HS-5 (cell line): ENCODE measurements around the gene FOXF2.
A peak's percentile ranks its signal among the peaks of the same experiment; 100 is the strongest.

Source experiments
- DNase-seq: peaks from one replicate; pipeline ENCODE4 v3.0.0-alpha.2; 2012; ENCODE audit warnings: low read depth

FOXF2 gene

DNA sequence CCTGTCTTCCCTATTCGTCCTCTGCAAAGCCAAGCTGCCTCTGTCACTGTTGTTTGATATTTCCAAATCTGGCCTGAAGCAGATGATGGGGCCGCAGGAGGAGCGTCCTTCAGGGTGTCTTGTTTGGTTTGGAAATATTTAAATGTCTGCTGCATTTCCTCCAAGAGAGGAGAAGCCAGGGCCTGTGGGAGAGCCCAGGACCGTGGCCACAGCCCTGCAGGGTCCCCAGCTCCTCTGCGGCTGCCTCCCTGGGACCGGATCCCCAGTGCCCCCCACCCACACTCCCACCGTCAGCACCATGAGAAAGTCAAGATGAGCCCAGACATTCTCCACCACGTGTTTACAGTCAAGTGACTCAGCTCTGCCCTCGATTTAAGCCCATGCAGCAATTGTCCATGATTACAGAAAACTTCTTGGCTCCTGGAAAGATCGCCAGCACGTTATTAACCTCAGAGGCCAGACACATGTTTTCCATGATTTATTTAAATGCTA is 18.2 kb downstream of the FOXF2 start:
- no peak for DNase-seq

GRCh38 chr6:1409774-1410465 is 20.5 kb downstream of the FOXF2 start:
- DNase-seq: no peak

- DNase-seq: no peak
These were observed 23.5 kb downstream of the FOXF2 start for GRCh38 chr6:1412901-1413300.

GRCh38 chr6:1415416-1416063 is 26.2 kb downstream of the FOXF2 start:
- DNase-seq: no peak

DNA sequence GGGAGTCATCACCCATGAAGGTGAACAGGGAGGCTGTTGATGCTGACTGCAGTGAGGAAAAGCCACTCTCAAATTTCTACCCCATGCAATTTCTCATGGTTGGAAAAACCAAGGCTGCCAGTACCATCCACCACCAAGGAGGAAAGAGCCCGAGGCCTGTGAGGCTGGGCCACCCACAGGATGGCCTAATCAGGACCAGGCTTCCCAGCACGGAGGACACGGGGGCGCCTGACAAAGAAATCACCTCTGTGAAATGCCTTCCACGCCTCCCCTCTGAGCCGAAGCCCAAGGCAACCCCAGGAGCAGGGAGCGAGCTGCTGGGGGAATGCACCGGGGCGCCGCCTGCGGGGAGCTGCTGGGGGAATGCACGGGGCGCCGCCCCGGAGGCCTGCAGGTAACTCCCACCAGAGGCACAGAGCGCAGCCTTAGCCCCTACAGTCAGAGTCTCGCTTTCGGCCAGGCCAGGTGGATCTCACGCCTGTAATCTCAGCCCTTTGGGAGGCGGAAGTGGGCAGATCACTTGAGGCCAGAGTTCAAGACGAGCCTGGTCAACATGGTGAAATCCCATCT is 26.9 kb downstream of the FOXF2 start:
- no peak for DNase-seq

GRCh38 chr6:1416820-1417219 is 27.4 kb downstream of the FOXF2 start:
- DNase-seq: no peak

- DNase-seq: no peak
These were observed 28.3 kb downstream of the FOXF2 start for GRCh38 chr6:1417718-1418117.

DNA sequence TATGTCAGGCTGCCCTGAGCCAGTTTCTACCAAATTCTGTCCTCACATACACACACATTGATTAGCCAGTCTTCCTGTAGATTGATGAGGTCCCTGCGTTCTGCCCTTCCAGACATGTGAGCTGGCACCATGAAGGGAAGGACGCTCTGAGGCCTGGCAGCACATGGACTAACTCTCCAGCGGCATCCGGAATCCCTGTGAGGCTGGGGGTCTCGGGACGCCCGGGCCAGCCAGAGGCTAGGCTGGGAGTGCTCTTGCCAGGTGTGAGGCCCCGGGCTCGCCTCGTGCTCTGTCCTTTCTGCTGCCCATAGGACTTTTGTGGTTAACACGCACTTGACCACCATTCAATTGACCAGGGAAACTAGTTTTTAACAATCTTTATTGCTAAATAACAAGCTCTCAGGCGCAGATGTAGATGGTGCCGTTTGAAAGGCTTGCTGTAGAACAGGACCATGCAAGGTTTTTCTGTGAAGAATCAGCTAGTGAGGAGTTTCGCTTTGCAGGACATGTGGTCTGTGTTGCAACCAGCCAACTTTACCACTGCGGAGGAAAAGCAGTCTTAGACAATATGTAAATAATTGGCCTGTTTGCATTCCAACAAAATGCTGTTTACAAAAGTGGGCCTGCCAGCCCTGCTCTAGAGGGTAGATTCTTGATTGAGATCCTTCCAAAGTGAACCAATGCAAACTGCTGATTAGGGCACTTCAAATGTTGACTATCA is 29.3 kb downstream of the FOXF2 start:
- no peak for DNase-seq

- DNase-seq: no peak
These were observed 31.0 kb downstream of the FOXF2 start for GRCh38 chr6:1420382-1420781.

DNA sequence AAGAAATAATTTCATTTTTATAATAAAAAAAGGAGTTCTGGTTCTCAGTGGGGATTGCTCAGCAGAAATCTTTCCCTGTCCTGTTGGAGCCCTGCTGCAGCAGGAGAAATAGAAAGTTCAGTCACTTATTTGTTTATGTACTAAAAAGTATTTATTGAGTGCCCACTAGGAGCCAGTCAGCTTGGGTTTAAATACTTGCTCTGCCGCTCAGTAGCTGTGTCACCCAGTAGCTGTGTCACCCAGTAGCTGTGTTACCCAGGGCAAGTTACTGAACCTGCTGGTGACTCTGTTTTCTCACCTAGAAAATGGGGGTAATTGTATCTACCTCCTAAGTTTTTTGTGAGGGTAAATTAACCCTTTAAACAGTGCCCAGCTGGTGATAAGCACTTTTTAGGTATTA is 32.9 kb downstream of the FOXF2 start:
- DNase-seq: no peak

GRCh38 chr6:1423578-1423977 is 34.2 kb downstream of the FOXF2 start:
- no peak for DNase-seq

DNA sequence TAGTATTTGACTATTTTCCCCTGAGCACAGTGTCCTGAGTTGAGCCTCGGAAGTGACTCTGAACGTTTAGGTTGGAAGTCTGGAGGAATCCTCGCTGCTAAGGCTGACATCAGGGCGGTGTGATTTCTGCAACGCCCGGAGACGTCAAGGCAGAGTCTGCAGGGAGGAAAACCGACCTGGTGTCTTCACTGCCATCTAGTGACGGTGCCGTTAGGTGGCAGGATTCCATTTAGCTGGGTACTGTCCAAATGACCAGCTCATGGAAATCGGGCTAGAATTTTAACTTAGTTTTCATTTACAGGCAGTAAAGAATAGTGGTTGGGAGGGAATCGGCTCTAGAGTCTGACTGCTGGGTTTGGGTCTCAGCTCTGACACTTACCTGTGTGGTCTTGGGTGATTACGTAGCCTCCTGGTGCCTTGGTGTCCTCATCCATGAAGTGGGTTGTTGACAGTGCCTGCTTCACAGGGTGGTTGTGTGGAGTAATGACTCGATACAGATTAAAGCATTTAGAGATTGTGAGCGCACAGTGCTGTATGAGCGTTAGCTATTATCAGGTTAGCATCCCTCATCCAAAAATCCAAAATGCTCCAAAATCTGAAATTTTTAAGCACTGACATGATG is 35.0 kb downstream of the FOXF2 start:
- peak; percentile 19 for DNase-seq

DNA sequence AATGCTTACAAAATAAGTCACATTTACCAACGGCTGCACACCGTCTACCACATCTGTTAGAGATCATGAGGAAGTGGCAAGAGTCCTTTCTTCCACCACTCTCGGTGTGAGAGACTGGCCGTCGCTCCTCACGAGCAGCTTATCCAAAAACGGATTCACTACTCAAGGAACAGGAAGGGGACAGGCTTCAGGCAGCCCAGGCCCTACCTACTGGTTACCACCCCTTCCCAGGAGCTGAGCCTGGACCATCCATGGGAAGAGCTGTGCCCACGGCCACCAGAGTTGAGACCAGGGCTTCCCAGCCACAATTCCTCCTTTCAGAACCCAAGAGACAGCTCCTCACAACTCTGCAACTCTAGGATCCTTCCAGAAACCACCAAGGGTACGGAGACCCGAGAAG is 37.0 kb downstream of the FOXF2 start:
- no peak for DNase-seq

DNA sequence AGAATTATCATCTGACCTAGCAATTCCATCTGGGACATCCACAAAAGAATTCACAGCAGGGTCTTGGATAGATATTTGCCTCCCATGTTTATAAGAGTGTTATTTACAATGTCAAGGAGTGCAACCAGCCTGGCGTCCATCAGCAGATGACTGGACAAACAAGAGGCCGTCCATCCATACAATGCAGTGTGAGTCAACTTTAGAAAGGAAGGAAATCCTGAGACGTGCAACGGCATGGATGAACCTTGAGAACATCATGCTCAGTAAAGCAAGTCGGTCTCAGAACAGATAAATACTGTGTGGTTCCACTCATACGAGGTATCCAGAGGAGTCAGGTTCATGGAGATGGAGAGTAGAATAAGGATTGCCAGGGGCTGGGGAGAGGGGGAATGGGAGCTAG is 46.4 kb downstream of the FOXF2 start:
- no peak for DNase-seq

DNA sequence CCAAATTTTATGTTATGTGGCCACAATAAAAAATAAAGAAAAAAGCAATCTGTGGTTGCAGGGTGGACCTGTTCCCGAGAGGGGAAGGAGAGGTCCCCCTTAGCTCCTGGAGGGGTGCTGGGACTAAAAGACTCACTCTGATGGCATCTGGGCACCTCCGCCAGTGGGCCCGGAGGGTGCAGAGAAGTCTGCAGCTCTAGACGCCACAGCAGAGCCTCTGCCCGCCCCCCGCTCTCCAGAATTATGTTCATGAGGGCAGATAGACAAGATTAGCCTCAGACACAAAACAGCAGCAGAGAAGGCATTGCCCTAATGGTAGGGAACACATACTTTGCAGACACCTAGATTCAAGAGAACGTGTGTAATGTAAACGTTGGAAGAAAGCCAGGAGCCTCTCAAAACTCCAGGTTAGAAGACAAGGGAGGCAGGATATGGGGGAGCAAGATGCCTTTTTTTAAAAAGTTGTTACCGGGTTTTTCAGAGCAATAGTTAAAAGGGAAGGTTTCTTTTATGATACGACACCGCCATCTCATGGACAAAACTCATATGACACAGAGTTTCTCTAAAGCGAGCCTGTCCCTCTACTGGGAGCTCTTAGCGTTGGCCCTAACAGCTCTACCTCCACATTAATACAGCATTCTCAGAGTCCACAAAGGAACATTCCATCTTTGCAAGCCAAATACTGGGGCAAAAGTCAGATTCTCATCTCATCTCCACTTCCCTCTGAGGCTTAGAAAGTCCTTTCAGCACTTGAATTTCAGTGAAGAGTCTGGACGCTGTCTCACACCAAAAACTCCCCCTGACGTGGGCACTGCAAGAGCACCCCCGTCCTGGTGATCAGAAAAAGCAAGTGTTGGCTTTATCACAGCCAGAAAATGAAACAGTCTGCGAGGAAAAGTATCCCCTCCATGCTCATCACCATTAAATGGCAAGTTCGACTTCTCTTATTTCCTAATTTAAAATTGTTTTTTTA is 47.2 kb downstream of the FOXF2 start:
- peak; percentile 58 for DNase-seq

GRCh38 chr6:1437553-1438406 is 48.4 kb downstream of the FOXF2 start:
- no peak for DNase-seq

GRCh38 chr6:1438471-1438881 is 49.1 kb downstream of the FOXF2 start:
- DNase-seq: no peak

GRCh38 chr6:1439349-1439748 is 50.0 kb downstream of the FOXF2 start:
- no peak for DNase-seq

- no peak for DNase-seq
These were observed 53.6 kb downstream of the FOXF2 start for GRCh38 chr6:1442929-1443328.
